IPS-NIHi11 (cell line): ENCODE measurements around the gene MCM3AP.
"Not testable (repeated sequence)": the region's sequence is repeated elsewhere in the genome, so short reads cannot be mapped to it uniquely, and the experiment has no call there.

Source experiments
- DNase-seq: peaks from one replicate; pipeline ENCODE4 v3.0.0; 2012; ENCODE audit warnings: mixed read lengths, low spot score

The MCM3AP gene

DNA sequence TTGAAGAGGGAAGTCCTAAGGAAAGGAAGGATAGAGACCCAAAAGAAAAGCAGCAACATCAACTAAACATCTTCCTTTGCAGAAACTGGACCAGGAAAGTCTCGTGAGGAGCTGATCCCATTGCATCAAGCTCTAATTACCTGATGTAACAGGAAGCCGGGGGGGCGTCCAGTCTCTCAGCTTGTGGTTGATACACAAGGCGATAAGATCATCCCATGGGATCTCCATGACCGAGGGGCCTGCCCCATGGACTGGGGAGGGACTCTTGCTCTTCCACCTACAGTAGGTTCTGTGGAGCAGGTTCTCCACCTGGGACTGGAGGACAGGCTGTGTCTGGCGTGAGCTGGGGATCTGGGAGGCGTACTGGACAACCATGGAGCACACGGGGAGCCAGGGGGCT is 42.1 kb downstream of the MCM3AP start:
- no peak for DNase-seq

DNA sequence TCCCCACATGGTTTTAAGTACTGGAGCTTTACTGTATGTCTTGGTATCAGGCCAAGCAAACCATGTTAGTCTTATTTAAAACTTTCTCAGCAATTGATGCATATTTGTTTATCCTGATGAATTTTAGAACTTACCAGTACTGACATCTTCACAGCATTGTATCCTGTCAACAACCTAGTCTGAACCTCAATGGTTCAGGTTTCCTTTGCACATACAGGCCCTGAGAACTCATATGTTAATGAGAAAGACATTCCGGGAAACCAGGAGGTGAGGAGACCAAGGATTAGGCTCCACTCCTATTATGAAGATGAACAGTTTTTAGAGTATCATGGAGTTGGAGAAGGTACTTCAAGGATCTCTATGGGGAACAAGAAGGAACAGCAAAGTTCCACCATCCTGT is 43.8 kb downstream of the MCM3AP start:
- not testable (repeated sequence) for DNase-seq

GRCh38 chr21:46239817-46240325 is 45.5 kb downstream of the MCM3AP start:
- no peak for DNase-seq

- no peak for DNase-seq
Measured at GRCh38 chr21:46237474-46237873, 47.9 kb downstream of the MCM3AP start.

- DNase-seq, result no peak
Measured at GRCh38 chr21:46234436-46234950, 50.9 kb downstream of the MCM3AP start.

GRCh38 chr21:46229923-46230260 is 55.5 kb downstream of the MCM3AP start:
- no peak for DNase-seq

- peak; percentile 88 for DNase-seq
Measured at GRCh38 chr21:46229133-46229922, 56.1 kb downstream of the MCM3AP start.

DNA sequence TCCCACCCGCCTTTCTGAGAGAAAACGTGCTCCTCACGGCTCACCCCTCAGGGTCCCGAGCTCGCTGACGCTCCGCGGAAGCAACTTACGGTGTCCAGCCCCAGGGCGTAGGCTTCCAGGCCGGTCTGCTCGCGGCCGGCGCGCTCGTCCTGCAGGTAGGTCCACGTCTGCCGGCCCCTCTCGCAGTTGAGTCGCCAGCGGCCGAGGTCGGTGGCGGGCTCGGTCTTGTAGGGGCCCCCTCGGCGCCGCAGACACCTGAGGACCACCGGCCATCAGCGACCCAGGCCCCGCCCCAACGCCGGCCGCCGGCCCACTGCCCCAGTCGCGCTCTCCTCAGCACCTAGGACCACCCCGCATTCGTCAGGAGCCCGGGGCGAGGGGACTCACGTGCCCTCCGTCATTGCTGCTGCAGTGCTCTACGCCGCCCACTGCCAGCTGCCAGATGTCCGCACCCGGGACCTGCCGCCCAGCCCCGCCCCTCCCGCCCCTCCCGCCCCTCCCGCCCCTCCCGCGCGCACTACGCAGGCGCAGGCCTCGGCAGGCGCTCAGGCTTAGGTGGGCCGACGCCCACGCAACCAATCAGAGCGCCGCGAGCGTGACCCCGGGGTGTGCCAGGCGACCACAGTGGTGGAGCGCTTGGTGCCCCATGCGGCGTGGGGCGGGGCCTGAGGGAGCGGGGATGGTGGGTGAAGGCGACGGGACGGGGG is 56.9 kb downstream of the MCM3AP start, which contains the start of gene LSS:
LSS (minus strand) TSS at position 430 of the 707 bp plus-strand sequence; CDS start at position 401, 29 bp downstream.
- peak; percentile 99 for DNase-seq

DNA sequence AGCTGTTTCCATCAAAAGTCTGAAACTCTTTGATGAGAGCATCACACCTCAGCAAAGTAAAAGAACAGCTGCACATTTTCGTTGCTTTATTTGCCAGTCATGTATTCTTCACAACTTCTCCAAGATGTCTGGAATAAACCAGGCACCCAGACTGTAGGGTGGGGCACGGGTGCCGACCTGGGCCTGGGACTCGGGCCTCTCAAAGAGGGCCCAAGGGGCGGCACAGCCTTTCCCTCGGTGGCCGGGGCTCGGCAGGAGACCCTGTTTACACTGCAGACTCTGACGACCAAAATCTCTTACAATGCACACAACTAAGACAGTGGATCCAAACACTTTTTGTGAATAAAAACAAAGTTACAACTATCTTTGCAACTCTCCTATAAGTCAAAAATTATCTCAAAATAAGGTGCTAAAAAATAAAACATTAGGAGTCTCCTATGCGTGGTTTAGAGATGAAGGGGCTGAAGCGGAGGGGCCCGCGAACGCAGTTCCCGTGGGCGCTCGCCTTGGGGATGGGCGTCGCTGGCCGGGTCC is 57.5 kb downstream of the MCM3AP start:
- DNase-seq, result no peak

- DNase-seq, result no peak
Measured at GRCh38 chr21:46226920-46227599, 58.4 kb downstream of the MCM3AP start.

- no peak for DNase-seq
Measured at GRCh38 chr21:46226146-46226545, 59.3 kb downstream of the MCM3AP start.

DNA sequence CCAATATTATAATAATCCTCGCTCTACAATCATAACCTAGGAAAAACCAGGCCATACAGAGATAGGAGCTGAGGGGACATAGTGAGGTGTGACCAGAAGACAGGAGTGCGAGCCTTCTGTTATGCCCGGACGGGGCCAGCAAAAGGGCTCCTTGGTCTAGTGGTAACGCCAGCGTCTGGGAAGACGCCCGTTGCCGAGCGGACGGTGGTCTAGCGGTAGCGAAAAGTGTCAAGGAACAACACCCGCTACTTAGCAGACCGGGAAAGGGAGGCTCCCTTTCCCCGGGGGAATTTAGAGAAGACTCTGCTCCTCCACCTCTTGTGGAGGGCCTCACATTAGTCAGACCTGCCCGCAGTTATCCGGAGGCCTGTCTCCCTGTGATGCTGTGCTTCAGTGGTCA is 61.8 kb downstream of the MCM3AP start:
- DNase-seq, result not testable (repeated sequence)

- DNase-seq, result no peak
Measured at GRCh38 chr21:46223217-46223616, 62.2 kb downstream of the MCM3AP start.

DNA sequence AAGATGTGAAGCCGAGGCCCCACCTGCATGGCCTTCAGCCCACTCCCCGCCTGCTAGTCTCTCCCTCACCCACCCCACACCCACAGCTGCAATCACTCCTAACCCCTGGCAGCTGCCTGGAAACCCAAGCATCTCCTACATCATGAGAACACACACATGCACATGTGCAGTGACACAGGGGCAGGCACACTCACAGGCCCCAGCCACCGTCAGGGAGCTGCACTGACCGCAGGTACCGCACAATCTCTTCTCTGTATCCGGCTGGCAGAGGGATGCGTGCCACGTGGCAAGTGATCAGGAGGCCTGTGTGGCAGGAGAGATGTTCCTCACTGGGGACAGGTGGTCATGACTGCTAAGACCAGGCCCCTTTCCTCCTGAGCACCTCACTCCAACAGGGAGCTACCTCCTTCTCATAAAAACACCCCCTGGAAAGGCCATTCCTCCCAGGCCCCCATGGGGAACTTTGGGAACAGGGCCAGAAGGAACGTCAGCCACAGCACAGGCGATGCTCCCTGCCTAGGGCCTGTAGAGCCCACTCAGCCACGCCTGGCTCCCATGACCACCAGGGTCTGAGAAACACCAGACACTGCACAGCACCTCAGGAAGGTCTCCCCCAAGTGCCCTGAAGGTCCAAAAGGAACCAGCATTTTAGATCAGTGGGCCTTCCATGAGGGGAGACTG is 62.8 kb downstream of the MCM3AP start:
- DNase-seq, result no peak

DNA sequence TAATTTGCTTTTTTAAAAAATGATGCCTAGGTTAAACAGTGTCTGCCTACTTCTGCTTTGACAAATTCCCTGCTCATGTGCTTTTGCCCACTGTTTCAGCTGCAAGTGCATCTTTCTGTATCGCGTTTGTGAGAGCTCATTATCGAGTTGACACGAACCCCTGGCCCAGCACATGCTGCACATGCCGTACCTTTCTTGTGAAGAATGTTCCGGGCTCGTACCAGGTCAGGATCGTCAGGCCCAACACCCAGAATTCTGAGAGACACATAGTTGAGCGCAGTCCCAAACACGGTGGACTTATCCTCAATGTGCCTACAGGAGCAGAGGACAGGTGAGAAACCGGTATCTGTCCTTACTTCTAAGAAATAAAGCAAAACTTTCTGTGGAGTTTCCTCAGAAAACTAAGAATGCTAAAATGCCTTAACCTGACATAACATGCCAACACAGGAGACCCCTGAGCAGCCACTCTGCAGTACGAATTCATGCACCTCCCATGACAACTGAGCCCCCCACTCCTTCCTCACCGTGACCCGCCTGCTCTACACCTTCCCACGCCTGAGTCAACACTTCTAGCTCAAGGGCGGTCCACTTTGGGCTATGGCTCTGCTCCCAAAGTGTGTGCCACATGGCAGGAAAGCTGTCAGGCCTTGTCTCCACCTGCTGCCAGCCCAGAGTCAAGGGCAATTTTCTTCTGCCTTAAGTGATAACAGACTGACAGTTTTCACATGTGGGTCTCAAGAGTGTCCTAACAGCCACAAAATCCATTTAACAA is 63.6 kb downstream of the MCM3AP start:
- DNase-seq, result no peak

DNA sequence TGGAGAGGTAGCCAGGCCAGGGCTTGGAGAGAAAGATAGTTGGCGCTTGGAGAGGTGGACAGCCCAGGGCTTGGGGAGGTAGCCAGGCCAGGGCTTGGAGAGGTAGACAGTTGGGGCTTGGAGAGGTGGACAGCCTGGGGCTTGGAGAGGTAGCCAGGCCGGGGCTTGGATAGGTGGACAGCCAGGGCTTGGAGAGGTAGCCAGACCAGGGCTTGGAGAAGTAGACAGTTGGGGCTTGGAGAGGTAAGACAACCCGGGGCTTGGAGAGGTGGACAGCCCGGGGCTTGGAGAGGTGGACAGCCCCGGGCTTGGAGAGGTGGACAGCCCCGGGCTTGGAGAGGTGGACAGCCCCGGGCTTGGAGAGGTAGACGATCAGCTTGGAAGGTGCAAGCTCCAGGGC is 64.6 kb downstream of the MCM3AP start:
- no peak for DNase-seq

- DNase-seq, result no peak
Measured at GRCh38 chr21:46220275-46220810, 65.1 kb downstream of the MCM3AP start.

GRCh38 chr21:46219591-46220239 is 65.7 kb downstream of the MCM3AP start:
- DNase-seq, result no peak

DNA sequence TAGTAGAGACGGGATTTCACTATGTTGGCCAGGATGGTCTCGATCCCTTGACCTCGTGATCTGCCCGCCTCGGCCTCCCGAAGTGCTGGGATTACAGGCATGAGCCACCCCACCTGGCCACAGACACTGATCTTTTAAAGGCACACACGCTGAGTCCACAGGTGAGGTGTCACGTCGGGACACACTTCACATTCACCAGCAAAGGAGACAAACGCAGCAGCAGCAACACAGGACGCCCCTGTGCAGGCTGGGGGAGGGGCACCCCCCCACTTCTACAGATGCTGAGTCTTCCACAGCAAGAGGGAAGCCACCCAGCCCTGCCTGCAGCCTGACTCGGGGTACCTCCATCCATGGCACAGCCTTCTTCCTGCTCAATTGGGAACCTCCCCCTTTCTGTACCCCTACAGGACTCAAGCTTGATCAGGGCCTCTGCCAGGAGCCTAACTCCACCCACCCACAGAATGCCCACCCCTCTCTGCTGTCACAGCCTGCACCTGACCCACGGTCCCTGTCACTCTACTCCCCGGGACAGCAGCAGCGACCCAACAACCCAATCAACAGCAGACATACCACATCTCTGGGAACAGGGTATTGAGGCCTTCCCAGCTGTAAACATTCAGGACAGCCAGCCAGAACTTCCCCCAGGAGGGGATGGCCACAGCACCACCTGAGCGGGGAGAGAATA is 66.4 kb downstream of the MCM3AP start:
- DNase-seq, result no peak
